ENCODE data around the gene ARID1B. TPM values are rescaled to one million over a fixed set of nuclear protein-coding genes. Genes with fewer than 3 reads are reported as not detected.

ARID1B gene
- total and polyA plus RNA-seq, 10 donors, result 17.7 to 223 (median 141) TPM

GRCh38 chr6:156852147-156852857, 75.1 kb downstream of the ARID1B start:
- WGBS, 5 donors, result 67 to 77% (median 73%) methylated on average over 9 of the region's 9 CpGs
- Histone ChIP-seq H3K4me1 (peaks cover 43 to 100% (median 85%) of the 10 kb centered on the region in 6 donors), H3K4me3 (no peak overlapping the region), H3K27ac (peak overlapping the region in 4 of 8 donors; percentile 19 to 50 (median 32)), H3K36me3 (no peaks in the 10 kb centered on the region), H3K27me3 (replicated peaks in 1 of 7) (no peaks in the 10 kb centered on the region), H3K9me3 (no peaks in the 10 kb centered on the region)
- TF ChIP-seq POLR2A (IDR thresholded peaks at IDR 0.05) (no peak), POLR2AphosphoS5 (IDR thresholded peaks at IDR 0.05) (peak in 1 of 3 donors; percentile 13)
- no peak for DNase-seq
- intact Hi-C loops (cut with DNase I; ENCODE audit: low total_unique reads), result no loop called here

GRCh38 chr6:156852858-156853216, 75.7 kb downstream of the ARID1B start:
- intact Hi-C loops (cut with DNase I; ENCODE audit: low total_unique reads), result no loop called here
- H3K36me3 ChIP-seq, result no peaks in the 10 kb centered on the region
- no peak for DNase-seq
- no peaks in the 10 kb centered on the region for H3K27me3 ChIP-seq (replicated peaks in 1 of 7)
- H3K9me3 ChIP-seq, result no peaks in the 10 kb centered on the region
- WGBS, 5 donors, result 89 to 96% (median 95%) methylated on average over 1 of the region's 1 CpG
- TF ChIP-seq CTCF (IDR thresholded peaks at IDR 0.05 in 8 of 11, conservative IDR thresholded peaks at IDR 0.05 in 3 of 11) (no peak), POLR2A (IDR thresholded peaks at IDR 0.05) (no peak), POLR2AphosphoS5 (IDR thresholded peaks at IDR 0.05) (no peak)
- peak overlapping the region in 2 of 8 donors; percentile 5 to 50 for H3K27ac ChIP-seq
- H3K4me3 ChIP-seq, result no peak overlapping the region
- peaks cover 44 to 100% (median 84%) of the 10 kb centered on the region in 6 donors for H3K4me1 ChIP-seq

GRCh38 chr6:156853733-156854132, 76.6 kb downstream of the ARID1B start:
- Histone ChIP-seq H3K27me3 (replicated peaks in 1 of 7) (no peaks in the 10 kb centered on the region), H3K9me3 (no peaks in the 10 kb centered on the region), H3K4me1 (peaks cover 37 to 100% (median 78%) of the 10 kb centered on the region in 6 donors), H3K36me3 (no peaks in the 10 kb centered on the region), H3K27ac (peak overlapping the region in 1 of 8 donors; percentile 50), H3K4me3 (no peak overlapping the region)
- TF ChIP-seq POLR2A (IDR thresholded peaks at IDR 0.05) (no peak), CTCF (IDR thresholded peaks at IDR 0.05 in 8 of 11, conservative IDR thresholded peaks at IDR 0.05 in 3 of 11) (no peak), POLR2AphosphoS5 (IDR thresholded peaks at IDR 0.05) (no peak)
- 88 to 92% (median 90%) methylated on average over 5 of the region's 5 CpGs for WGBS, 5 donors
- no peak for DNase-seq
- intact Hi-C loops (cut with DNase I; ENCODE audit: low total_unique reads), result no loop called here

- Histone ChIP-seq H3K27me3 (replicated peaks in 1 of 7) (no peaks in the 10 kb centered on the region), H3K36me3 (no peaks in the 10 kb centered on the region), H3K4me1 (peaks cover 28 to 100% (median 77%) of the 10 kb centered on the region in 6 donors), H3K9me3 (no peaks in the 10 kb centered on the region), H3K27ac (no peak overlapping the region), H3K4me3 (no peak overlapping the region)
- intact Hi-C loops (cut with DNase I; ENCODE audit: low total_unique reads), result no loop called here
- WGBS, 5 donors, result 93 to 95% (median 94%) methylated on average over 10 of the region's 10 CpGs
- no peak for TF ChIP-seq CTCF (IDR thresholded peaks at IDR 0.05 in 8 of 11, conservative IDR thresholded peaks at IDR 0.05 in 3 of 11)
- TF ChIP-seq POLR2A (IDR thresholded peaks at IDR 0.05), result no peak
- no peak for TF ChIP-seq POLR2AphosphoS5 (IDR thresholded peaks at IDR 0.05)
- no peak for DNase-seq
Observed at GRCh38 chr6:156854466-156855161, 77.4 kb downstream of the ARID1B start.
